H9 (cell line): ENCODE results near the gene LIPC. TPM values are rescaled to one million over a fixed set of nuclear protein-coding genes. Genes with fewer than 3 reads are reported as not detected.

Experiments
- DNase-seq: peaks from one replicate; pipeline ENCODE4 v3.0.0-alpha.2; 2017
- H2AFZ ChIP-seq: one replicate; pipeline ENCODE4 v1.6.1; 2013; ENCODE audit warnings: mild to moderate bottlenecking, low read length, control low read depth, moderate library complexity
- H2AK5ac ChIP-seq: 2 replicates; pipeline ENCODE4 v1.6.1; 2013; ENCODE audit warnings: low read length, control low read depth, mixed read lengths; ENCODE audit not compliant: insufficient read length
- H2BK120ac ChIP-seq: one replicate; pipeline ENCODE4 v1.6.1; 2013; ENCODE audit warnings: low read depth, mild to moderate bottlenecking, low read length, control low read depth, inconsistent platforms; ENCODE audit not compliant: poor library complexity, severe bottlenecking
- H2BK12ac ChIP-seq: 2 replicates; pipeline ENCODE4 v1.6.1; 2013; ENCODE audit warnings: low read length, control low read depth, mixed read lengths, low read depth; ENCODE audit not compliant: insufficient read length
- H2BK15ac ChIP-seq: 2 replicates; pipeline ENCODE4 v1.6.1; 2013; ENCODE audit warnings: low read depth, low read length, control low read depth
- H2BK20ac ChIP-seq: one replicate; pipeline ENCODE4 v1.6.1; 2013; ENCODE audit warnings: low read depth, mild to moderate bottlenecking, low read length, control low read depth, inconsistent platforms; ENCODE audit not compliant: poor library complexity, severe bottlenecking
- H2BK5ac ChIP-seq: 2 replicates; pipeline ENCODE4 v1.6.1; 2013; ENCODE audit warnings: low read length, control low read depth, mixed read lengths; ENCODE audit not compliant: insufficient read length
- H3K14ac ChIP-seq: 2 replicates; pipeline ENCODE4 v1.6.1; 2013; ENCODE audit warnings: low read length, control low read depth; ENCODE audit not compliant: insufficient read depth
- H3K18ac ChIP-seq: 2 replicates; pipeline ENCODE4 v1.6.1; 2013; ENCODE audit warnings: low read depth, mild to moderate bottlenecking, mixed read lengths, low read length, control low read depth; ENCODE audit not compliant: insufficient read length
- H3K23ac ChIP-seq: 2 replicates; pipeline ENCODE4 v1.6.1; 2013; ENCODE audit warnings: low read length, control low read depth, mixed read lengths, low read depth; ENCODE audit not compliant: insufficient read length
- H3K23me2 ChIP-seq: 2 replicates; pipeline ENCODE4 v1.6.1; 2013; ENCODE audit warnings: low read depth, mild to moderate bottlenecking, mixed read lengths, low read length, control low read depth; ENCODE audit not compliant: insufficient read length, poor library complexity, severe bottlenecking
- H3K27ac ChIP-seq: 2 replicates; pipeline ENCODE4 v1.5.1; 2013; ENCODE audit warnings: low read length, control low read depth, mixed read lengths, low read depth; ENCODE audit not compliant: insufficient read length
- H3K27me3 ChIP-seq: 2 replicates; pipeline ENCODE4 v1.6.1; 2013; ENCODE audit warnings: low read length, control low read depth, inconsistent platforms; ENCODE audit not compliant: insufficient read depth
- H3K4ac ChIP-seq: 2 replicates; pipeline ENCODE4 v1.6.1; 2013; ENCODE audit warnings: low read depth, mild to moderate bottlenecking, control low read depth, inconsistent platforms, low read length, moderate library complexity
- H3K4me1 ChIP-seq: 2 replicates; pipeline ENCODE4 v1.6.1; 2013; ENCODE audit warnings: low read length, control low read depth, inconsistent platforms; ENCODE audit not compliant: insufficient read depth
- H3K4me2 ChIP-seq: 2 replicates; pipeline ENCODE4 v1.6.1; 2013; ENCODE audit warnings: low read length, control low read depth, mixed read lengths; ENCODE audit not compliant: insufficient read length, insufficient read depth
- H3K56ac ChIP-seq: 2 replicates; pipeline ENCODE4 v1.6.1; 2013; ENCODE audit warnings: low read depth, mild to moderate bottlenecking, mixed read lengths, low read length, control low read depth; ENCODE audit not compliant: insufficient read length
- H3K79me1 ChIP-seq: 2 replicates; pipeline ENCODE4 v1.6.1; 2013; ENCODE audit warnings: low read depth, mild to moderate bottlenecking, moderate library complexity, low read length, control low read depth, inconsistent platforms; ENCODE audit not compliant: insufficient read depth, poor library complexity, severe bottlenecking
- H3K79me2 ChIP-seq: 2 replicates; pipeline ENCODE4 v1.6.1; 2013; ENCODE audit warnings: low read length, control low read depth, inconsistent platforms; ENCODE audit not compliant: insufficient read depth
- H3K9ac ChIP-seq: 2 replicates; pipeline ENCODE4 v1.6.1; 2013; ENCODE audit warnings: low read length, control low read depth, mixed read lengths; ENCODE audit not compliant: insufficient read length; ENCODE audit errors: extremely low read depth
- H3K9me3 ChIP-seq: one replicate; pipeline ENCODE4 v1.6.1; 2013; ENCODE audit warnings: low read depth, low read length, inconsistent platforms; ENCODE audit not compliant: control insufficient read depth
- H3T11ph ChIP-seq: one replicate; pipeline ENCODE4 v1.6.1; 2013; ENCODE audit warnings: mild to moderate bottlenecking, low read length, control low read depth, inconsistent platforms
- H4K20me1 ChIP-seq: one replicate; pipeline ENCODE4 v1.6.1; 2013; ENCODE audit not compliant: control insufficient read depth, insufficient read length, insufficient read depth
- H4K5ac ChIP-seq: 2 replicates; pipeline ENCODE4 v1.6.1; 2013; ENCODE audit warnings: low read depth, mild to moderate bottlenecking, mixed read lengths, low read length, control low read depth; ENCODE audit not compliant: insufficient read length
- H4K8ac ChIP-seq: replicated peaks from 2 replicates; pipeline ENCODE4 v1.6.1; 2013; ENCODE audit warnings: low read length, control low read depth, mixed read lengths, low read depth; ENCODE audit not compliant: insufficient read length
- H4K91ac ChIP-seq: 2 replicates; pipeline ENCODE4 v1.6.1; 2013; ENCODE audit warnings: low read depth, mild to moderate bottlenecking, moderate library complexity, mixed read lengths, low read length, control low read depth; ENCODE audit not compliant: insufficient read length
- H3K27ac Mint-ChIP-seq, 3 experiments: 2 replicates in 2 of 3; 3 replicates in 1 of 3; pipeline ENCODE4 v1.8.0; 2020 to 2021; ENCODE audit warnings: mixed read lengths in 3 of 3, mild to moderate bottlenecking in 1 of 3, moderate library complexity in 1 of 3
- H3K27me3 Mint-ChIP-seq: 2 replicates; pipeline ENCODE4 v1.8.0; 2021; ENCODE audit warnings: low read depth, mild to moderate bottlenecking, moderate library complexity, mixed read lengths
- H3K36me3 Mint-ChIP-seq, 3 experiments: 2 replicates in 2 of 3; 3 replicates in 1 of 3; pipeline ENCODE4 v1.8.0; 2020 to 2021; ENCODE audit warnings: low read depth in 3 of 3, mixed read lengths in 3 of 3; ENCODE audit not compliant: insufficient read depth in 1 of 3
- H3K4me1 Mint-ChIP-seq, 2 experiments: 2 replicates each; pipeline ENCODE4 v1.8.0; 2020; ENCODE audit warnings: mixed read lengths in 2 of 2
- H3K4me3 Mint-ChIP-seq, 2 experiments: 2 replicates in 1 of 2; 3 replicates in 1 of 2; pipeline ENCODE4 v1.8.0; 2020 to 2021; ENCODE audit warnings: mild to moderate bottlenecking in 2 of 2, mixed read lengths in 2 of 2, moderate library complexity in 1 of 2
- H3K9me3 Mint-ChIP-seq, 2 experiments: 2 replicates in 1 of 2; 3 replicates in 1 of 2; pipeline ENCODE4 v1.8.0; 2020; ENCODE audit warnings: mild to moderate bottlenecking in 2 of 2, mixed read lengths in 2 of 2, moderate library complexity in 1 of 2
- whole genome bisulfite sequencing: extraction: QIAGEN DNeasy Blood & Tissue Kit; methylation state at CpG from one replicate; pipeline ENCODE4 v1.1.7; 2013; ENCODE audit warnings: missing lambda C conversion rate, low lambda C conversion rate, mixed read lengths; ENCODE audit not compliant: insufficient read length; ENCODE audit errors: extremely low coverage; 5-methylcytosine and 5-hydroxymethylcytosine counted together
- total RNA-seq: library from RNA; stranded (reverse); gene quantifications from 2 replicates; pipeline ENCODE4 v1.2.1, GENCODE V29; 2021
- TF ChIP-seq, protein P1 (sequence below): fragments of 200-600 bp; sonication (generic); conservative IDR thresholded peaks from 3 replicates; pipeline ENCODE4 v1.8.0; 2021; ENCODE audit warnings: antibody characterized with exemption, mild to moderate bottlenecking

Gene LIPC
- total RNA-seq, 1 experiment from 2014 or later = not detected

DNA sequence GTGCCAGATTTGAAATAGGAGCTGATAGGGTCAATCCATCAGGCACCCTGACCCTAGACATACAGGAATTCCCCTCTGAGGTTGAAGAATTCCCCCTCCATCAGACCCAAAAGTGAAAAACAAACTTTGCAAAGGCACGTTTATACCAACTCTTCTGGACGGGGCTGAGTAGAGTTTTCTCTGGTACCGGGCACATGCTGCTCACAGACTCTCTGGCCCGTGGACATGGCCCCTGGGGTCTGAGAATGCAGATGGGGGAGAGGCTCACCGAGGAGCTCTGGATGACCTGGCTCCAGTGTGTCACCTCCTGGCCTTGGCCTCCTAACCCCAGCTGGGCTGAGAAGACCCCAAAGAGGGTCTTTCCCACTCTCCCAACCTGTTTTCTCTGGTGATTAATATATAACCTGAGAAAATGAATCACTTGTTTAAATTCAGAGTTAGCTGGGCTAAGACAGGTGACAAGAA, 11.2 kb upstream of the LIPC start:
- H2BK120ac ChIP-seq = no peak overlapping the region
- H2BK12ac ChIP-seq = no peak overlapping the region
- H4K20me1 ChIP-seq = no peaks in the 10 kb centered on the region
- Mint-ChIP-seq H3K36me3 (no peaks in the 10 kb centered on the region), H3K27ac (no peak overlapping the region), H3K9me3 (no peaks in the 10 kb centered on the region; a peak in 1 of 5 replicates), H3K4me3 (no peak overlapping the region), H3K27me3 (no peaks in the 10 kb centered on the region), H3K4me1 (no peaks in the 10 kb centered on the region)
- H2BK5ac ChIP-seq = no peak overlapping the region
- no peak overlapping the region for H3K9ac ChIP-seq
- H3K23me2 ChIP-seq = no peaks in the 10 kb centered on the region
- no peak overlapping the region for H3K4ac ChIP-seq
- no peaks in the 10 kb centered on the region for H3K9me3 ChIP-seq
- H3K4me2 ChIP-seq = no peak overlapping the region
- H3K14ac ChIP-seq = no peak overlapping the region
- H2AFZ ChIP-seq = no peak overlapping the region
- no peak overlapping the region for H2BK15ac ChIP-seq
- H3K56ac ChIP-seq = no peak overlapping the region
- H3K79me2 ChIP-seq = no peaks in the 10 kb centered on the region
- no peak overlapping the region for H3K27ac ChIP-seq
- WGBS = no CpG with 5 or more reads among the region's 5 CpGs
- no peaks in the 10 kb centered on the region for H3K4me1 ChIP-seq
- no peaks in the 10 kb centered on the region for H3K27me3 ChIP-seq
- H2AK5ac ChIP-seq = no peak overlapping the region
- TF ChIP-seq, protein P1, sequence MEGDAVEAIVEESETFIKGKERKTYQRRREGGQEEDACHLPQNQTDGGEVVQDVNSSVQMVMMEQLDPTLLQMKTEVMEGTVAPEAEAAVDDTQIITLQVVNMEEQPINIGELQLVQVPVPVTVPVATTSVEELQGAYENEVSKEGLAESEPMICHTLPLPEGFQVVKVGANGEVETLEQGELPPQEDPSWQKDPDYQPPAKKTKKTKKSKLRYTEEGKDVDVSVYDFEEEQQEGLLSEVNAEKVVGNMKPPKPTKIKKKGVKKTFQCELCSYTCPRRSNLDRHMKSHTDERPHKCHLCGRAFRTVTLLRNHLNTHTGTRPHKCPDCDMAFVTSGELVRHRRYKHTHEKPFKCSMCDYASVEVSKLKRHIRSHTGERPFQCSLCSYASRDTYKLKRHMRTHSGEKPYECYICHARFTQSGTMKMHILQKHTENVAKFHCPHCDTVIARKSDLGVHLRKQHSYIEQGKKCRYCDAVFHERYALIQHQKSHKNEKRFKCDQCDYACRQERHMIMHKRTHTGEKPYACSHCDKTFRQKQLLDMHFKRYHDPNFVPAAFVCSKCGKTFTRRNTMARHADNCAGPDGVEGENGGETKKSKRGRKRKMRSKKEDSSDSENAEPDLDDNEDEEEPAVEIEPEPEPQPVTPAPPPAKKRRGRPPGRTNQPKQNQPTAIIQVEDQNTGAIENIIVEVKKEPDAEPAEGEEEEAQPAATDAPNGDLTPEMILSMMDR = no peak
- H3K79me1 ChIP-seq = no peaks in the 10 kb centered on the region
- H3K18ac ChIP-seq = no peak overlapping the region
- no peak overlapping the region for H2BK20ac ChIP-seq
- H4K5ac ChIP-seq = no peak overlapping the region
- DNase-seq = no peak
- H4K91ac ChIP-seq = no peak overlapping the region
- H3T11ph ChIP-seq = no peak overlapping the region
- no peak overlapping the region for H3K23ac ChIP-seq
- no peak overlapping the region for H4K8ac ChIP-seq
